Cerebellar nuclear complex (tissue), 1 donor: Measurements from ENCODE around the gene INHBE.
"Not testable (repeated sequence)": the region's sequence is repeated elsewhere in the genome, so short reads cannot be mapped to it uniquely, and the experiment has no call there.

Experiments used
- DNase-seq, 2 experiments: peaks; one replicate each; lab custom pipeline; 2025; lab: John Stamatoyannopoulos, UW

Gene INHBE

DNA sequence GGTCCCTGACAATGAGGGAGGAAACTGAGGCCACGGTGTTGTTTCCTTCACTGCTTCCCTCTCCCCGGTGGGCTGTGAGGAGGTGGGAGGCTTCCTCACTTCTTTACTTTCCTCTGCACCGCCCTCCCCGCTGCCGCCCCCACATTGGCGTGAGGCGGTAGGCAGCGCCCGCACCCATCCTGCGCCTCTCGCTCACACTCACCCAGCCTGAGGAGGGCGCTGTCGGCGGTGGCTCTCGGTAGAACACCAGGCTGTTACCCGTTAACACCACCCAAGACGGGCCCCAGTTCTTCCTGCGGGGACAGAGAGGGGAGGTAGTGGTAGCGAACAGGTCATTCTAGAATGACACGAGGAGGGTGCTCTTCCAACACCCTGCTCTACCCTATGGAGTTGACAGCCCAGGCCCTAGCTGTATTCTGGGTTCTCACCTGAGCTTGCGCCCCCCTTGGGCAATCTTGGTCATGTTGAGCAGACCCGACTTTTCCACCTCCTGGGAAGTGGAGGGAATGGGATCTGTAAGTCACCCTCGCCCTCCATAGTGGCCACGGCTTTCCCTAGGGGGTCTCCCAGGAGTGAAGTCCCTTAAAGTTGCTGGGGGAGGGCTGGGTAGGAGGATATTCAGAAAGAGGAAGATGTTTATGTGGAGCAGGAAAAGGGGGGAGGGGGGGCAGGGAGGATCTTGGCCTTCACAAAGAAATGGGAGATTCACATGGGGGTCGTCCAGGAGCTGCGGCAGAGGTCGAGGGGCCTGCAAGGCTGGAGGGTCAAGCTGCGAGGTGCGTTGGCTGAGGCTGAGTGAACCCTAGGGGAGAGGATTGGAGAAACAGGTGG, 21.3 kb downstream of the INHBE start:
- DNase-seq, result no peak

GRCh38 chr12:57476993-57477709, 22.0 kb downstream of the INHBE start:
- no peak for DNase-seq

DNA sequence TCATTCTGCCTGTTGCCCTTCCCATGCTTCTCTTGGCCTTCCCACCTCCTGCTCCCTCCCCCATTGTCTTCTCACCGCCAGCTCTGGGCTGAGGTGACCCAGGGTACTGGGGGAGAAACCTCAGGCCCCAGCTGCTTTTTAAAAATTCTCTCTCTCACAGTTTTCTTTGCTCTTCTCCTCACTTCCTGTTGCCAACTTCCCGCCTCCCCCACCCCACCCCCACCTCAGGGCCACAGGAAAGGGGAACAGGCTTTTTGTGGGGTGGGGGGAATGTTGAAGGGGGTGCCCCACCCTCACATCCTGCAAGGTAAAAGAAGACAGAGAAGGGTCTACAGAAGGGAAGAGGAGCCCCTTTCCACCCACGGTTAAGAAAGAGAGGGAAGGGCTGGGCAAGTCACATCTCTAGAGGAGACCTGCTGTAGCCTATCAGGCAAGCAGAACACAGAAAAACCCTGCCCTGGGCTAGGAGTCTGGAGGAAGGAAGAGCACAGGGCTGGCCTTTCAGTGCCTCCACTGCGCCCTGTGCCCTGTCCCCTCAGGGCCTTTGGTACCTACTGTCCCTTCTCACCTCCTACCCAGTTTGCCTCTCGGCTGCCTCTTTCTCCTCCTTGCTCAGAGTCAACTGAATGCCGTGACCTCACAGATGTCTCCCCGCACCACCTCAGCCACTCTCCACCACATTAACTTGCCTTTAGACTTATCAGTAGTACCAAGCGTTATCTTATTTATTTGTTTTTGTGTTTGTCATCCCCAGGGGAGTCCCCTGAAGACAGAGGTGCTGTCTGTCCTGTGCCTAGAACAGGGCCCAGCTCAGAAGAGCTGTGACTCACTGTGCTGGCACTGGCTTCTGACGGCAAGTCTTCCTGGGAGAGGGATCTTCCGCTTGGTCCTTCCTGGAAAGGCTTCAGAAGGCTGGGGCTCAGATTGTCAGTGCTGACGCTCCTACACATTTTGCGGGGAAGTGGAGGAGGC, 22.9 kb downstream of the INHBE start:
- DNase-seq, result no peak

- no peak for DNase-seq
These were observed 23.9 kb downstream of the INHBE start for GRCh38 chr12:57479043-57479375.

GRCh38 chr12:57479376-57480115, 24.4 kb downstream of the INHBE start, which contains the start of gene ARHGAP9:
TSS of gene ARHGAP9 (minus strand) at chr12:57479866. CDS start at chr12:57479406, 460 bp downstream.
- no peak for DNase-seq

- no peak for DNase-seq
These were observed 26.6 kb downstream of the INHBE start for GRCh38 chr12:57481671-57482070.

- no peak for DNase-seq
These were observed 28.4 kb downstream of the INHBE start for GRCh38 chr12:57483466-57483865.

GRCh38 chr12:57485695-57486094, 30.6 kb downstream of the INHBE start:
- no peak for DNase-seq

DNA sequence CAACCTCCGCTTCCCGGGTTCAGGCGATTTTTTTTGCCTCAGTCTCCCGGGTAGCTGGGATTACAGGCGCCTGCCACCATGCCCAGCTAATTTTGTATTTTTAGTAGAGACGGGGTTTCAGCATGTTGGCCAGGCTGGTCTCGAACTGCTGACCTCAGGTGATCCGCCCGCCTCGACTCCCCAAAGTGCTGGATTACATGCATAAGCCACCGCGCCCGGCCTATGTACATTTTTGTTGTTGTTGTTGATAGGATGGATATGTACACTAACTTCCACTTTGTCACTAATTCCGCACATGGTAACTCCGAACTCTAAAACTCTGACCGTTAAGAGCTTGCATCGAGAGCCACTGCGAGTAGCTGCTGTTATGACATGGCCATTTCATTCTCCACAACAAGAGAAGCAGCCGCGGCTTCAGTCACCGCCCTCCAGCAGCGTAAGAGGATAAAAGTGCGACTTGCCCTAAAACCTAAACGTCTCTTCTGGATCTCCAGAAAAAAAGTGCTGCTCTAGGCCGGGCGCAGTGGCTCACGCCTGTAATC, 32.0 kb downstream of the INHBE start:
- no peak for DNase-seq

DNA sequence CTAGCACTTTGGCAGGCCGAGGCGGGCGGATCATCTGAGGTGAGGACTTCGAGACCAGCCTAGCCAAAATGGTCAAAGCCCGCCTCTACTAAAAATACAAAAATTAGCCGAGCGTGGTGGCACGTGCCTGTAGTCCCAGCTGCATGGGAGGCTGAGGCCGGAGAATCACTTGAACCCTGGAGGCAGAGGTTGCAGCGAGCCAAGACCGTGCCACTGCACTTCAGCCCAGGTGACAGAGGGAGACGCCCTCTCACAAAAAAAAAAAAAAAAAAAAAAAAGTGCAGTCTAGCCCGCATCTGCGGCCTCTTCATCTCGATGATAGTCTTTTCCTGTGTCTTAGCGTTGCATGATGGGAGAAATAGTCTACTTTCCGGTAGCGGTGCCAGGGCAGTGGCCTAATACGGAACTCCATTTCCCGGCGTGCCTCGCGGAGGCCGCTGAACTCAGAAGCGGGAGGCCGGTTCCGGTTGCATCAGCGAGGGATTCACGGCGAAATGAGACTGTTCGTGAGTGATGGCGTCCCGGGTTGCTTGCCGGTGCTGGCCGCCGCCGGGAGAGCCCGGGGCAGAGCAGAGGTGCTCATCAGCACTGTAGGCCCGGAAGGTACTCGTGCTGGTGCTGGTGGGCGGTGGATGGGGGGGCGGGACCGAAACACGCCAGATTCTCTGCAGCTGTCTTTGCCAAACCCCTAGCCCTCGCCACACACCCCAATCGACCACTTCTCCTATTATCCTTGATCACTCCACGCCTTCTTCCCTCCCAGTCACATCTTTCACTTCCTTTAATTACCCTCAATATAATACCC, 32.7 kb downstream of the INHBE start, which contains the start of gene MARS1:
TSS of gene MARS1 (plus strand) at position 472 of the 805 bp plus-strand sequence. CDS start at position 495, 23 bp downstream.
- peak; percentile 72 to 93 for DNase-seq

DNA sequence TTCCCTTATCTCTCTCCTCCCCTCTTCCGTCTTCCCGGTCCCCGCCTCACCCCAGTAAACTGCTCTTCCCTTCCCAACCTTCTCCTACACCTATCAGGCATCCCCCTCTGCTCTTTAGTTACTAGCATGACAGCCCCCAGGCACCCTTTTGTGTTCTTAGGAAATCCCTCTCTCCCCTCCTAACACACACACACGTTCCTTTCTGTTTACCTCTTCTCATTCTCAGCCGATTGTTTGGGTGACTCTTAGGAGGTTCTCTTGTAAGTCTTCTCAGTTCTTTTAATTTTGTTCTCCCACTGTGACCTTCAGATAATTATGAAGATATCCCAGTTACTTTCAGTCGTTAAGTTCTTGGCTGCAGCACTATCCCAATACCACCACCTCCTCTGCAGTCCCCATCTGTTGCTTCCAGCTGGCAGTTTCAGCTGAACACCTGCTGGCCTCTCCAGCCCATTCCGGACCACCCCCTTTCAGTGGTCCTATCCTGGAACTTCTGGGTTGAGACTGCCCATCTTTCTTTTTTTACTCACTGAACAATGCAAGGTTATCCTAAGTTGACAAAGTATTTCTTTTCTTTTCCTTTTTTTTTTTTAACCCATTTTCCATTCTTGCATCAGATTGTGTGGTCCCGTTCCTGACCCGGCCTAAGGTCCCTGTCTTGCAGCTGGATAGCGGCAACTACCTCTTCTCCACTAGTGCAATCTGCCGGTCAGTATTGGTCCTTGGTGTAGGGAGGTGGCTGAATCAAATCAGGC, 33.5 kb downstream of the INHBE start:
- DNase-seq, result no peak

GRCh38 chr12:57489157-57489641, 34.1 kb downstream of the INHBE start:
- no peak for DNase-seq

DNA sequence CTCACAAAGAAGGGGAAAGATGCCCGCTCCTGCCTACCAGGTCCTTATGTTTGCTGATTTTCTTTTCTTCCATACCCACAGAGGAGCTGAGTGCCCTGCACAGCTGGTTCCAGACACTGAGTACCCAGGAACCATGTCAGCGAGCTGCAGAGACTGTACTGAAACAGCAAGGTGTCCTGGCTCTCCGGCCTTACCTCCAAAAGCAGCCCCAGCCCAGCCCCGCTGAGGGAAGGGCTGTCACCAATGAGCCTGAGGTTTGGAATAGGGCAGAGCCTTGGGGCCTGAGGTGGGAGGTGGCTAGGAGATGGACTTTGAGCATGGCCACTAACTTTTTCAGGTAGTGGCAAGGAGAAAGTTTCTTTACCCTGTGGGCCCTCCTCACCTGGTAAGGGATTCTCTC, 35.0 kb downstream of the INHBE start:
- DNase-seq, result no peak

DNA sequence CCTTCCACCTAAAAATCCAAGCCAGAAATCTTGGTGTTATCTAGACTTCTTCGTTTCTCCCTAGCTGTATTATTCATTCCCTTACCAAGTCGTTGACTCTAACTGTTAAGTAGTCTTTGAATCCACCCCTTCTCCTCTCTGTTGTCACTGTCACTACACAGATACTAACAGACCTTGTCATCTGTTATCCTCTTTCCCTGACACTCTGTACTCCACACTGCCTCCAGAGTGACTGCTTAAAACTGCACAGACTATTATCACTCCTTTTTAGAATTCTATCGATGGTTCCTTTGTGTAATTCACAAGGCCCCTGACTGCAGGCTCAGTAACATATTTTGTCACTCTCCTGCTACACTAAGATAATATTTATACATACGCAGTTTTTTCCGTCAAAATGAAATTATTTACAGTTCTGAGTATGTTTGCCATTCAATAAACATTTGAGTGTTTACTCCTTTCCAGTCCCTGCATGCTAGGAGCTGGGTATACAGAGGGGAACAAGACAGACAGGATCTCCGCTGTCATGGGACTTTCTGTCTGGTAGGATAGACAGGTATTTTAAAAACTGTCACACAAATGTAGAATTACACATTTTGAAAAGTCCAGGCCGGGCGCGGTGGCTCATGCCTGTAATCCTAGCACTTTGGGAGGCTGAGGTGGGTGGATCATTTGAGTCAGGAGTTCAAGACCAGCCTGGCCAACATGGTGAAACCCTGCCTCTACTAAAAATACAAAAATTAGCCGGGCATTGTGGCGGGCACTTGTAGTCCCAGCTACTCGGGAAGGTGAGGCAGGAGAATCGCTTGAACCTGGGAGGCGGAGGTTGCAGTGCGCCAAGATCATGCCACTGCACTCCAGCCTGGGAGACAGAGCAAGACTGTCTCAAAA, 36.5 kb downstream of the INHBE start:
- no peak for DNase-seq

- not testable (repeated sequence) for DNase-seq
These were observed 40.1 kb downstream of the INHBE start for GRCh38 chr12:57495051-57495701.

- DNase-seq, result no peak
These were observed 41.7 kb downstream of the INHBE start for GRCh38 chr12:57496822-57497221.

DNA sequence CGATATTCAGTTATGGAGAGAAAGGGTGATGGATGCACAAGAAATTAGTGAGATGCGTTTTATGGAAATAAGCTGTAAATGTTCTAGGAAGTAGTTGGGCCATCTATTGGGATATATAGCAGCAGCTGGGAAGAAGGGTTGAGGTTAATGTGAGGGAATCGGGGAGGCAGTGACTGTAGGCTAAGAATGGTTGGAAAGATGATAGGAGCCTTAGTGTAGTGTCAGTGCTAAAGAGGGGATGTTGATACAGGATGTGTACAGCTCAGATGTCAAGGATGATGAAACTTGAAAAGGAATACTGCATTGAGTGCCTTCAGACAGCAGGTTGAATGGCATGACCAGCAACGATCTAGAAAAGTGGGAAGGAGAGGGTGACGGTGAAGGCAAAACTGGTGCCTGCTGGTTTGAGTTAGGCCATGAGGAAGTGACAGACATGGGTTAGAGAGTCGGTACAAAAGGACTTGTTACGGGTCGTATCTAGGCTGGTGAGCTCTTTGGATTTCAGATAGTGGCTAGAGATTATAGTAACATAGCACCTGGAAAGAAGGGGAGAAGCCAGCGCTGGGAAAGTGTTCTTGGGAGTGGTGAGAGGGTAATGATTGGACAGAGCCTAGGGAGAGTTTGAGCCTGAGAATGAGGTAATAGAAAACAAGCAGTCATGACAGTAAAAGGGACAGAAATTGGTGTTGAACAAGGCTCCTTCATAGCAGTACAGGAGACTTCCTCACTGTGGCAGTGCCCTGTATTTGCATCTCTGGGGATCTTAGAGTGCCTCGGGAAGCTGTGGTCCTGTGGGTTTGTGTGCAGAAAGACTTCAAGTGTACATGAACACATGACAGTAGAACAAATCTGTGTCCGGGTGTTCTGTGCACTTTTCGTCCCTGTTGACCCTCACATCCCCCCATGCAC, 42.4 kb downstream of the INHBE start:
- DNase-seq, result no peak
